Fibroblast of skin of scalp (primary cell): Measurements from ENCODE around the gene RIPK1.
"Not testable (repeated sequence)": the region's sequence is repeated elsewhere in the genome, so short reads cannot be mapped to it uniquely, and the experiment has no call there.

Experiments used
- DNase-seq: peaks from one replicate; pipeline ENCODE4 v3.0.0-alpha.2; 2013

Gene RIPK1

GRCh38 chr6:3137057-3137777 lies 68.9 kb downstream of the RIPK1 start:
- peak; percentile 30 for DNase-seq

GRCh38 chr6:3137873-3138272 lies 69.6 kb downstream of the RIPK1 start:
- DNase-seq, result peak; percentile 38

GRCh38 chr6:3138341-3138740 lies 70.0 kb downstream of the RIPK1 start:
- DNase-seq, result no peak

- DNase-seq, result peak; percentile 55
Measured at GRCh38 chr6:3139090-3139903, 71.0 kb downstream of the RIPK1 start.

- DNase-seq, result no peak
Measured at GRCh38 chr6:3140201-3140600, 71.9 kb downstream of the RIPK1 start.

GRCh38 chr6:3142536-3142935 lies 74.2 kb downstream of the RIPK1 start:
- no peak for DNase-seq

GRCh38 chr6:3143158-3143557 lies 74.9 kb downstream of the RIPK1 start:
- no peak for DNase-seq

GRCh38 chr6:3144571-3144970 lies 76.3 kb downstream of the RIPK1 start:
- DNase-seq, result no peak

GRCh38 chr6:3147914-3148757 lies 79.8 kb downstream of the RIPK1 start:
- no peak for DNase-seq

- DNase-seq, result no peak
Measured at GRCh38 chr6:3151691-3152090, 83.4 kb downstream of the RIPK1 start.

- no peak for DNase-seq
Measured at GRCh38 chr6:3152689-3153088, 84.4 kb downstream of the RIPK1 start.

GRCh38 chr6:3155416-3155815 lies 87.1 kb downstream of the RIPK1 start:
- not testable (repeated sequence) for DNase-seq

GRCh38 chr6:3156184-3157130 lies 88.2 kb downstream of the RIPK1 start:
- DNase-seq, result not testable (repeated sequence)

- DNase-seq, result peak; percentile 90
Measured at GRCh38 chr6:3157131-3157933, 89.0 kb downstream of the RIPK1 start, which contains the start of gene TUBB2A. TSS of gene TUBB2A (minus strand) at chr6:3157544. CDS start at chr6:3157463, 81 bp downstream.

GRCh38 chr6:3159805-3160781 lies 91.8 kb downstream of the RIPK1 start:
- DNase-seq, result no peak

GRCh38 chr6:3162067-3162497 lies 93.8 kb downstream of the RIPK1 start:
- peak; percentile 28 for DNase-seq

GRCh38 chr6:3162565-3163247 lies 94.4 kb downstream of the RIPK1 start:
- DNase-seq, result peak; percentile 80

- DNase-seq, result no peak
Measured at GRCh38 chr6:3163248-3163594, 94.9 kb downstream of the RIPK1 start.

- no peak for DNase-seq
Measured at GRCh38 chr6:3164388-3164787, 96.1 kb downstream of the RIPK1 start.
